ENCODE measurements around the gene RGS8.

GRCh38 chr1:182687361-182687760 is 3.0 kb upstream of the RGS8 start:
- TF ChIP-seq CTCF (conservative IDR thresholded peaks at IDR 0.05): no peak
- no peak for TF ChIP-seq EZH2 (IDR thresholded peaks at IDR 0.05; ENCODE audit: low read depth)
